OCI-LY3 (cell line): ENCODE data around the gene VEGFC.

Source experiments
- H2AFZ ChIP-seq: fragments of 200-600, 300-600 bp; shearing (Covaris generic); 2 replicates; pipeline ENCODE4 v1.6.0; 2014; ENCODE audit warnings: antibody characterized with exemption, low read depth, low read length
- H3K27ac ChIP-seq: fragments of 200-600, 300-600 bp; sonication (generic); 2 replicates; pipeline ENCODE4 v1.5.1; 2014; ENCODE audit warnings: mild to moderate bottlenecking, low read length, moderate library complexity, mixed read lengths
- H3K27me3 ChIP-seq: fragments of 200-600, 300-600 bp; sonication (generic); 2 replicates; pipeline ENCODE4 v1.6.1; 2014; ENCODE audit warnings: low read depth, low read length, mixed read lengths
- H3K36me3 ChIP-seq: fragments of 200-600, 300-600 bp; sonication (generic); replicated peaks from 2 replicates; pipeline ENCODE3; 2014; ENCODE audit warnings: low read depth, low read length, mixed read lengths
- H3K4me1 ChIP-seq: fragments of 300-600, 200-600 bp; sonication (generic); 2 replicates; pipeline ENCODE4 v1.6.1; 2014; ENCODE audit warnings: low read length, mixed read lengths
- H3K4me2 ChIP-seq: fragments of 200-600, 300-600 bp; sonication (generic); 2 replicates; pipeline ENCODE4 v1.6.1; 2014; ENCODE audit warnings: low read length, mixed read lengths
- H3K4me3 ChIP-seq: fragments of 300-600, 200-600 bp; sonication (generic); 2 replicates; pipeline ENCODE4 v1.5.1; 2014; ENCODE audit warnings: antibody characterized with exemption, mild to moderate bottlenecking, low read length, moderate library complexity
- H3K79me2 ChIP-seq: fragments of 300-600, 200-600 bp; shearing (Covaris generic); 2 replicates; pipeline ENCODE4 v1.6.1; 2014; ENCODE audit warnings: mild to moderate bottlenecking, low read length, mixed read lengths
- H3K9ac ChIP-seq: fragments of 300-600, 200-600 bp; shearing (Covaris generic); 2 replicates; pipeline ENCODE4 v1.6.0; 2014; ENCODE audit warnings: mild to moderate bottlenecking, low read length, moderate library complexity
- H3K9me3 ChIP-seq: fragments of 200-600, 300-600 bp; shearing (Covaris generic); 2 replicates; pipeline ENCODE4 v1.6.1; 2014; ENCODE audit warnings: low read length, mixed read lengths; ENCODE audit not compliant: insufficient read depth
- H4K20me1 ChIP-seq: fragments of 200-600, 300-600 bp; sonication (generic); 2 replicates; pipeline ENCODE4 v1.6.1; 2016; ENCODE audit warnings: low read length, mixed read lengths; ENCODE audit not compliant: insufficient read depth
- EZH2phosphoT487 ChIP-seq: fragments of 200-600 bp; shearing (Covaris generic); IDR thresholded peaks from 2 replicates; pipeline ENCODE4 v1.6.1; 2018; ENCODE audit warnings: antibody characterized with exemption, mixed run types, low read depth
- TF ChIP-seq, protein P1 (sequence below): fragments of 200-600, 300-600 bp; sonication (generic); IDR thresholded peaks from 2 replicates; pipeline ENCODE4 v1.5.1; 2014; ENCODE audit warnings: antibody characterized with exemption, low read length, low read depth

VEGFC gene

GRCh38 chr4:176745902-176746301 is 46.8 kb downstream of the VEGFC start:
- H3K36me3 ChIP-seq, result no peaks in the 10 kb centered on the region

GRCh38 chr4:176744091-176744490 is 48.6 kb downstream of the VEGFC start:
- Histone ChIP-seq H4K20me1 (no peaks in the 10 kb centered on the region), H3K4me3 (no peak overlapping the region), H3K79me2 (no peaks in the 10 kb centered on the region), H2AFZ (no peak overlapping the region), H3K36me3 (no peaks in the 10 kb centered on the region), H3K9me3 (no peaks in the 10 kb centered on the region), H3K9ac (no peak overlapping the region), H3K27ac (no peak overlapping the region), H3K4me1 (no peaks in the 10 kb centered on the region), H3K27me3 (no peaks in the 10 kb centered on the region), H3K4me2 (no peak overlapping the region)
- TF ChIP-seq, protein P1, sequence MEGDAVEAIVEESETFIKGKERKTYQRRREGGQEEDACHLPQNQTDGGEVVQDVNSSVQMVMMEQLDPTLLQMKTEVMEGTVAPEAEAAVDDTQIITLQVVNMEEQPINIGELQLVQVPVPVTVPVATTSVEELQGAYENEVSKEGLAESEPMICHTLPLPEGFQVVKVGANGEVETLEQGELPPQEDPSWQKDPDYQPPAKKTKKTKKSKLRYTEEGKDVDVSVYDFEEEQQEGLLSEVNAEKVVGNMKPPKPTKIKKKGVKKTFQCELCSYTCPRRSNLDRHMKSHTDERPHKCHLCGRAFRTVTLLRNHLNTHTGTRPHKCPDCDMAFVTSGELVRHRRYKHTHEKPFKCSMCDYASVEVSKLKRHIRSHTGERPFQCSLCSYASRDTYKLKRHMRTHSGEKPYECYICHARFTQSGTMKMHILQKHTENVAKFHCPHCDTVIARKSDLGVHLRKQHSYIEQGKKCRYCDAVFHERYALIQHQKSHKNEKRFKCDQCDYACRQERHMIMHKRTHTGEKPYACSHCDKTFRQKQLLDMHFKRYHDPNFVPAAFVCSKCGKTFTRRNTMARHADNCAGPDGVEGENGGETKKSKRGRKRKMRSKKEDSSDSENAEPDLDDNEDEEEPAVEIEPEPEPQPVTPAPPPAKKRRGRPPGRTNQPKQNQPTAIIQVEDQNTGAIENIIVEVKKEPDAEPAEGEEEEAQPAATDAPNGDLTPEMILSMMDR, result no peak
- TF ChIP-seq EZH2phosphoT487, result no peak

More at GRCh38 chr4:176745902-176746301, 46.8 kb downstream of the VEGFC start:
- Histone ChIP-seq H3K9me3 (no peaks in the 10 kb centered on the region), H3K4me2 (no peak overlapping the region), H3K4me3 (no peak overlapping the region), H2AFZ (no peak overlapping the region), H3K4me1 (no peaks in the 10 kb centered on the region), H3K27me3 (no peaks in the 10 kb centered on the region), H4K20me1 (no peaks in the 10 kb centered on the region), H3K79me2 (no peaks in the 10 kb centered on the region), H3K27ac (no peak overlapping the region), H3K9ac (no peak overlapping the region)
- TF ChIP-seq EZH2phosphoT487, result no peak
- TF ChIP-seq, protein P1, result no peak

DNA sequence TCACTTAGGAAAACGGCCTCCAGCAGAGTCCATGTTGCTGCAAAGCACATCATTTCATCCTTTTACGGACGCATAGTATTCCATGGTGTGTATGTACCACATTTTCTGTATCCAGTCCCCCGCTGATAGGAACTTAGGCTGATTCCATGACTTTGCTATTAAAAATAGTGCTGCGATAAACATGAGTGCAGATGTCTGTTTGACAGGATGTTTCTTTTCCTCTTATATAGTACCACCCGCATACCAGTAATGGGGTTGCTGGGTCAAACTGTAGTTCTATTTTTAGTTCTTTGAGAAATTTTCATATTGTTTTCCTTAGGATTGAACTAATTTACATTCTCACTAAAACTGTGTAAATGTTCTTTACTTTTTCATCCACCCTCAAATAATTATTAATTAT is 50.5 kb downstream of the VEGFC start:
- no peak overlapping the region for H3K27ac ChIP-seq
- TF ChIP-seq, protein P1, result no peak
- TF ChIP-seq EZH2phosphoT487, result no peak
- H3K4me3 ChIP-seq, result no peak overlapping the region
- no peaks in the 10 kb centered on the region for H3K9me3 ChIP-seq
- no peaks in the 10 kb centered on the region for H3K27me3 ChIP-seq
- no peaks in the 10 kb centered on the region for H3K36me3 ChIP-seq
- H4K20me1 ChIP-seq, result no peaks in the 10 kb centered on the region
- H3K79me2 ChIP-seq, result no peaks in the 10 kb centered on the region
- no peaks in the 10 kb centered on the region for H3K4me1 ChIP-seq
- no peak overlapping the region for H2AFZ ChIP-seq
- H3K9ac ChIP-seq, result no peak overlapping the region
- H3K4me2 ChIP-seq, result no peak overlapping the region

DNA sequence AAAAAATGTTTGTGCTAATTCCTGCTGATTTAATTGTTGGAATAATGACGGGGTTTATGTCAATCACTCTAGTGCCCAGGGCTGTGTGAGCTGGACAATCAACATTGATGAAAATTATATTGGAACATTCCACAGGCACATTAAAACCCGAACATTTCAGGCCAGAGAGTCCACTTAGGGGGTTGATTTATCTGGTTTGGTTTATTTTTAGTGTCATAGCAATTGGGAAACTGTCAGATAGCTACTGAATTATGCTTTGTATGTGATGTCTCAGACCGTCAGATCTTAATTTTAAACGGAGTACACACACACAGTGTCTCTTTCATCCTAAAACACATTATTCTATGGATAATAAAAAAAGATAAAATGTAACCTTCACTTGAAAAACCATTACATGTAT is 51.5 kb downstream of the VEGFC start:
- no peak for TF ChIP-seq EZH2phosphoT487
- TF ChIP-seq, protein P1, result no peak
- Histone ChIP-seq H3K79me2 (no peaks in the 10 kb centered on the region), H3K27ac (no peak overlapping the region), H3K4me1 (no peaks in the 10 kb centered on the region), H4K20me1 (no peaks in the 10 kb centered on the region), H3K27me3 (no peaks in the 10 kb centered on the region), H3K36me3 (no peaks in the 10 kb centered on the region), H3K4me3 (no peak overlapping the region), H3K9ac (no peak overlapping the region), H3K4me2 (no peak overlapping the region), H2AFZ (no peak overlapping the region), H3K9me3 (no peaks in the 10 kb centered on the region)
